ENCODE measurements around the gene MALRD1.

MALRD1 gene

GRCh38 chr10:19579761-19580545 lies 531.4 kb downstream of the MALRD1 start:
- DNase-seq, result no peak

- no peak for DNase-seq
Measured at GRCh38 chr10:19580691-19581090, 532.1 kb downstream of the MALRD1 start.

GRCh38 chr10:19588608-19589007 lies 540.0 kb downstream of the MALRD1 start:
- no peak for DNase-seq

GRCh38 chr10:19592276-19592675 lies 543.7 kb downstream of the MALRD1 start:
- DNase-seq, result no peak

- DNase-seq, result no peak
Measured at GRCh38 chr10:19595212-19595845, 546.7 kb downstream of the MALRD1 start.

- no peak for DNase-seq
Measured at GRCh38 chr10:19605806-19606205, 557.2 kb downstream of the MALRD1 start.

- DNase-seq, result no peak
Measured at GRCh38 chr10:19606968-19607367, 558.4 kb downstream of the MALRD1 start.

- no peak for DNase-seq
Measured at GRCh38 chr10:19611775-19612174, 563.2 kb downstream of the MALRD1 start.

- DNase-seq, result no peak
Measured at GRCh38 chr10:19616966-19617365, 568.4 kb downstream of the MALRD1 start.

GRCh38 chr10:19620811-19621210 lies 572.2 kb downstream of the MALRD1 start:
- no peak for DNase-seq

- no peak for DNase-seq
Measured at GRCh38 chr10:19623321-19623720, 574.7 kb downstream of the MALRD1 start.

GRCh38 chr10:19626156-19626555 lies 577.6 kb downstream of the MALRD1 start:
- DNase-seq, result no peak

- DNase-seq, result no peak
Measured at GRCh38 chr10:19628767-19629560, 580.4 kb downstream of the MALRD1 start.

GRCh38 chr10:19629567-19629966 lies 581.0 kb downstream of the MALRD1 start:
- DNase-seq, result no peak

- no peak for DNase-seq
Measured at GRCh38 chr10:19634163-19634562, 585.6 kb downstream of the MALRD1 start.

- no peak for DNase-seq
Measured at GRCh38 chr10:19638182-19638895, 589.7 kb downstream of the MALRD1 start.

GRCh38 chr10:19638896-19639233 lies 590.3 kb downstream of the MALRD1 start:
- DNase-seq, result no peak

GRCh38 chr10:19640566-19641263 lies 592.1 kb downstream of the MALRD1 start:
- no peak for DNase-seq

GRCh38 chr10:19651549-19651948 lies 602.9 kb downstream of the MALRD1 start:
- DNase-seq, result no peak

- DNase-seq, result no peak
Measured at GRCh38 chr10:19652750-19653149, 604.1 kb downstream of the MALRD1 start.

GRCh38 chr10:19653931-19654330 lies 605.3 kb downstream of the MALRD1 start:
- DNase-seq, result no peak

GRCh38 chr10:19654576-19654975 lies 606.0 kb downstream of the MALRD1 start:
- DNase-seq, result no peak

Data from activated effector memory CD4-positive, alpha-beta T cell treated with anti-CD3 and anti-CD28 coated beads, Interleukin-2, amount 50 U/mL, for 16 hours (primary cell).